K562 (cell line): ENCODE results near the gene TXNRD1. TPM values are rescaled to one million over a fixed set of nuclear protein-coding genes. Genes with fewer than 3 reads are reported as not detected.

Source experiments
- ARID2 ChIP-seq: fragments of 450-650 bp; IDR thresholded peaks from 2 replicates; pipeline ENCODE4 v1.6.1; 2017; ENCODE audit warnings: antibody characterized with exemption, mild to moderate bottlenecking
- BRCA1 ChIP-seq, 2 experiments: fragments of 450-650 bp in 1 of 2; sonication (generic) in 1 of 2; formaldehyde crosslinking in 1 of 2; IDR thresholded peaks; 2 replicates each; pipeline versions ENCODE4 v1.5.0 to v1.6.1; 2017 to 2020; ENCODE audit warnings: mild to moderate bottlenecking in 1 of 2, missing genetic modification reagents in 1 of 2
- CHD4 ChIP-seq: fragments of 200-600 bp; sonication (generic); IDR thresholded peaks from 3 replicates; pipeline ENCODE4 v1.6.1; 2012; ENCODE audit warnings: low read depth, mild to moderate bottlenecking, mixed read lengths, low read length, inconsistent platforms; ENCODE audit not compliant: insufficient read depth, insufficient replicate concordance, poor library complexity, severe bottlenecking
- KDM5B ChIP-seq: fragments of 200-600 bp; sonication (generic); IDR thresholded peaks from 2 replicates; pipeline ENCODE4 v1.6.1; 2012; ENCODE audit warnings: low read depth, mild to moderate bottlenecking, moderate library complexity, low read length, control low read depth, inconsistent platforms; ENCODE audit not compliant: insufficient replicate concordance
- MYBL2 ChIP-seq, 2 experiments: fragments of 450-650 bp in 1 of 2; sonication (generic) in 1 of 2; formaldehyde crosslinking in 1 of 2; IDR thresholded peaks; 2 replicates each; pipeline versions ENCODE4 v1.6.1 to v1.8.1; 2017 to 2022; ENCODE audit warnings: borderline replicate concordance in 1 of 2, inconsistent platforms in 1 of 2, low read depth in 1 of 2, mild to moderate bottlenecking in 1 of 2, missing genetic modification reagents in 1 of 2, moderate library complexity in 1 of 2
- NFRKB ChIP-seq: fragments of 450-650 bp; IDR thresholded peaks from 2 replicates; pipeline ENCODE4 v1.6.1; 2016; ENCODE audit warnings: low read depth
- NFYB ChIP-seq: IDR thresholded peaks from 2 replicates; pipeline ENCODE4 v1.6.1; 2011; ENCODE audit warnings: mild to moderate bottlenecking, moderate library complexity; ENCODE audit not compliant: insufficient read length; ENCODE audit errors: extremely low read depth
- PTRF ChIP-seq: fragments of 450-650 bp; IDR thresholded peaks from 2 replicates; pipeline ENCODE4 v1.6.1; 2016; ENCODE audit warnings: mild to moderate bottlenecking, missing genetic modification characterization, missing compliant biosample characterization
- SIN3A ChIP-seq, 2 experiments: fragments of 150-350 bp in 1 of 2; IDR thresholded peaks; 2 replicates each; pipeline ENCODE4 v1.6.1; 2011 to 2016; ENCODE audit warnings: borderline replicate concordance in 2 of 2, low read depth in 2 of 2, low read length in 2 of 2, mild to moderate bottlenecking in 2 of 2, moderate library complexity in 2 of 2; ENCODE audit not compliant: control insufficient read depth in 1 of 2
- TAF15 ChIP-seq: fragments of 200-400 bp; formaldehyde crosslinking; IDR thresholded peaks from 2 replicates; pipeline ENCODE4 v1.6.1; 2017; ENCODE audit warnings: mild to moderate bottlenecking, low read depth, low read length, moderate library complexity
- ZNF212 ChIP-seq: fragments of 450-650 bp; formaldehyde crosslinking; IDR thresholded peaks from 2 replicates; pipeline ENCODE4 v1.4.0; 2020; ENCODE audit warnings: mild to moderate bottlenecking
- polyA plus RNA-seq, 8 experiments: library from polyadenylated mRNA; depleted of rRNA in 4 of 8; stranded (reverse) in 5 of 8; unstranded in 3 of 8; fragments of >200 nt; fragmentation: Nextera tagmentation in 2 of 8; fragmentation: Illumina TruSeq in 1 of 8; extraction: Ambion mirVana in 2 of 8; extraction: Trizol in 1 of 8; gene quantifications; 2 replicates each; pipeline versions ENCODE4 v1.2.1 to v1.2.3, GENCODE V29; 2011 to 2014; ENCODE audit warnings: inconsistent platforms in 1 of 8, missing spikeins in 1 of 8
- total RNA-seq, 7 experiments: library from RNA; depleted of rRNA in 6 of 7; stranded (reverse); fragments of >200 nt in 6 of 7; fragmentation: Illumina TruSeq in 2 of 7; extraction: Trizol in 2 of 7; gene quantifications; 2 replicates each; pipeline versions ENCODE4 v1.2.1 to v1.2.3, GENCODE V29; 2011 to 2021; ENCODE audit warnings: low replicate concordance in 1 of 7
- TF ChIP-seq, protein P1 (sequence below): fragments of 450-650 bp; IDR thresholded peaks from 2 replicates; pipeline ENCODE4 v1.6.1; 2016; ENCODE audit warnings: low read depth
- TF ChIP-seq, protein P2 (sequence below): sonication (generic); formaldehyde crosslinking; IDR thresholded peaks from 2 replicates; pipeline ENCODE4 v1.8.0; 2022; ENCODE audit warnings: missing genetic modification reagents, mild to moderate bottlenecking, moderate library complexity, borderline replicate concordance
- TF ChIP-seq, protein P3 (sequence below): fragments of 250-450 bp; sonication (Bioruptor Pico); IDR thresholded peaks from 2 replicates; pipeline ENCODE4 v1.6.1; 2021; ENCODE audit warnings: mild to moderate bottlenecking
- TF ChIP-seq, protein P4 (sequence below): fragments of 250-450 bp; sonication (Bioruptor Pico); IDR thresholded peaks from 2 replicates; pipeline ENCODE4 v1.4.0; 2020

Gene TXNRD1
- total and polyA plus RNA-seq, 9 of the 15 experiments (the other 6 are each of a cell fraction or from before 2014, with no cell fraction given): 107 to 189 (median 146) TPM

DNA sequence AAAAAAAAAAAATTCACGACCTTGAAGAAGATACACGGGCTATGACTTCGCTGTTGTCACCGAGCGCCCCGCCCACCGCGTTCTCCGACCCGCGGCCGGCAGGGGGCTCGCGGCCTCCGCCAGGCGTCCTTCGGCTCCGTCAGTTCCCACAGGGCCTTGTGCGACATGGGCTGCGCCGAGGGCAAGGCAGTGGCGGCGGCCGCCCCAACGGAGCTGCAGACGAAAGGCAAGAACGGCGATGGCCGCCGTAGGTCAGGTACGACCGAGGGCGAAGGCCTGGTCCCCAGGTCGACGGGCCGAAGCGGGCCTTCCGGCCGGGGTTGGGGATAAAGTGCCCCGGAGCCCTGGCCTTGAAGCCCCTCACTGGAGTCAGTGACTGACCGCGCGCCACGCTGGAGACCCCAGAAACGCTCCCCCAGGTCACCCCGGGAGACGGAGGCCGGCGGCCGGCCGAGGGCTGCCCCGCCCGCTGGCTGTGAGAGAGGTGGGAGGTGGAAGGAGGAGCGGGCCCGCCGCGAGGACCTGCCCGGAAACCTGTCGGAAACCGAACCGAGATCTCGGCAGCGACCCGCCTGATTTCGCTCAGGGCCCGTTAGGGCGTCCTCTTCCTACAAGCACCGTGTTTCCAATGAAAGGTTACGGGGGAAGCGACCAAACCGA lies at the start of gene TXNRD1 (continued):
- TF ChIP-seq, protein P1, sequence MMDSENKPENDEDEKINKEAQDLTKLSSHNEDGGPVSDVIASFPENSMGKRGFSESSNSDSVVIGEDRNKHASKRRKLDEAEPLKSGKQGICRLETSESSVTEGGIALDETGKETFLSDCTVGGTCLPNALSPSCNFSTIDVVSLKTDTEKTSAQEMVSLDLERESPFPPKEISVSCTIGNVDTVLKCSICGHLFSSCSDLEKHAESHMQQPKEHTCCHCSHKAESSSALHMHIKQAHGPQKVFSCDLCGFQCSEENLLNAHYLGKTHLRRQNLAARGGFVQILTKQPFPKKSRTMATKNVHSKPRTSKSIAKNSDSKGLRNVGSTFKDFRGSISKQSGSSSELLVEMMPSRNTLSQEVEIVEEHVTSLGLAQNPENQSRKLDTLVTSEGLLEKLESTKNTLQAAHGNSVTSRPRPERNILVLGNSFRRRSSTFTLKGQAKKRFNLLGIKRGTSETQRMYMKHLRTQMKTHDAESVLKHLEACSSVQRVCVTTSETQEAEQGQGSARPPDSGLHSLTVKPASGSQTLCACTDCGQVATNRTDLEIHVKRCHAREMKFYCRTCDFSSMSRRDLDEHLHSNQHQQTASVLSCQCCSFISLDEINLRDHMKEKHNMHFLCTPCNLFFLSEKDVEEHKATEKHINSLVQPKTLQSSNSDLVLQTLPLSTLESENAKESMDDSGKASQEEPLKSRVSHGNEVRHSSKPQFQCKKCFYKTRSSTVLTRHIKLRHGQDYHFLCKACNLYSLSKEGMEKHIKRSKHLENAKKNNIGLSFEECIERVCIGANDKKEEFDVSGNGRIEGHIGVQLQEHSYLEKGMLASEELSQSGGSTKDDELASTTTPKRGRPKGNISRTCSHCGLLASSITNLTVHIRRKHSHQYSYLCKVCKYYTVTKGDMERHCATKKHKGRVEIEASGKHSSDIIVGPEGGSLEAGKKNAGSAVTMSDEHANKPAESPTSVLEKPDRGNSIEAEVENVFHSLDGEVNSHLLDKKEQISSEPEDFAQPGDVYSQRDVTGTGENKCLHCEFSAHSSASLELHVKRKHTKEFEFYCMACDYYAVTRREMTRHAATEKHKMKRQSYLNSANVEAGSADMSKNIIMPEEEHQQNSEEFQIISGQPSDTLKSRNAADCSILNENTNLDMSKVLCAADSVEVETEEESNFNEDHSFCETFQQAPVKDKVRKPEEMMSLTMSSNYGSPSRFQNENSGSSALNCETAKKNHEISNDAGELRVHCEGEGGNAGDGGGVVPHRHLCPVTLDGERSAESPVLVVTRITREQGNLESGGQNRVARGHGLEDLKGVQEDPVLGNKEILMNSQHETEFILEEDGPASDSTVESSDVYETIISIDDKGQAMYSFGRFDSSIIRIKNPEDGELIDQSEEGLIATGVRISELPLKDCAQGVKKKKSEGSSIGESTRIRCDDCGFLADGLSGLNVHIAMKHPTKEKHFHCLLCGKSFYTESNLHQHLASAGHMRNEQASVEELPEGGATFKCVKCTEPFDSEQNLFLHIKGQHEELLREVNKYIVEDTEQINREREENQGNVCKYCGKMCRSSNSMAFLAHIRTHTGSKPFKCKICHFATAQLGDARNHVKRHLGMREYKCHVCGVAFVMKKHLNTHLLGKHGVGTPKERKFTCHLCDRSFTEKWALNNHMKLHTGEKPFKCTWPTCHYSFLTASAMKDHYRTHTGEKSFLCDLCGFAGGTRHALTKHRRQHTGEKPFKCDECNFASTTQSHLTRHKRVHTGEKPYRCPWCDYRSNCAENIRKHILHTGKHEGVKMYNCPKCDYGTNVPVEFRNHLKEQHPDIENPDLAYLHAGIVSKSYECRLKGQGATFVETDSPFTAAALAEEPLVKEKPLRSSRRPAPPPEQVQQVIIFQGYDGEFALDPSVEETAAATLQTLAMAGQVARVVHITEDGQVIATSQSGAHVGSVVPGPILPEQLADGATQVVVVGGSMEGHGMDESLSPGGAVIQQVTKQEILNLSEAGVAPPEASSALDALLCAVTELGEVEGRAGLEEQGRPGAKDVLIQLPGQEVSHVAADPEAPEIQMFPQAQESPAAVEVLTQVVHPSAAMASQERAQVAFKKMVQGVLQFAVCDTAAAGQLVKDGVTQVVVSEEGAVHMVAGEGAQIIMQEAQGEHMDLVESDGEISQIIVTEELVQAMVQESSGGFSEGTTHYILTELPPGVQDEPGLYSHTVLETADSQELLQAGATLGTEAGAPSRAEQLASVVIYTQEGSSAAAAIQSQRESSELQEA: no peak
- TF ChIP-seq ZNF212 (CRISPR knock-in tag) (no peak), PTRF (tag) (no peak), BRCA1 (IDR thresholded peaks at IDR 0.05) (no peak), BRCA1 (CRISPR knock-in tag; IDR thresholded peaks at IDR 0.05) (no peak), MYBL2 (IDR thresholded peaks at IDR 0.05; ENCODE audit: low read depth) (no peak), MYBL2 (CRISPR knock-in tag; IDR thresholded peaks at IDR 0.05; ENCODE audit: borderline replicate concordance) (no peak), KDM5B (no peak), TAF15 (no peak), CHD4 (no peak), SIN3A (IDR thresholded peaks at IDR 0.05; ENCODE audit: borderline replicate concordance in 2 of 2, control insufficient read depth in 1 of 2, low read depth in 2 of 2, low read length in 2 of 2) (no peak), NFRKB (no peak), NFYB (no peak), ARID2 (peak; percentile 78)
- TF ChIP-seq, protein P2, sequence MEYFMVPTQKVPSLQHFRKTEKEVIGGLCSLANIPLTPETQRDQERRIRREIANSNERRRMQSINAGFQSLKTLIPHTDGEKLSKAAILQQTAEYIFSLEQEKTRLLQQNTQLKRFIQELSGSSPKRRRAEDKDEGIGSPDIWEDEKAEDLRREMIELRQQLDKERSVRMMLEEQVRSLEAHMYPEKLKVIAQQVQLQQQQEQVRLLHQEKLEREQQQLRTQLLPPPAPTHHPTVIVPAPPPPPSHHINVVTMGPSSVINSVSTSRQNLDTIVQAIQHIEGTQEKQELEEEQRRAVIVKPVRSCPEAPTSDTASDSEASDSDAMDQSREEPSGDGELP: peak; percentile 75; the same call in 1 of the 2 replicates
- TF ChIP-seq, protein P3, sequence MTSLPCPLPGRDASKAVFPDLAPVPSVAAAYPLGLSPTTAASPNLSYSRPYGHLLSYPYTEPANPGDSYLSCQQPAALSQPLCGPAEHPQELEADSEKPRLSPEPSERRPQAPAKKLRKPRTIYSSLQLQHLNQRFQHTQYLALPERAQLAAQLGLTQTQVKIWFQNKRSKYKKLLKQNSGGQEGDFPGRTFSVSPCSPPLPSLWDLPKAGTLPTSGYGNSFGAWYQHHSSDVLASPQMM: no peak
- TF ChIP-seq, protein P4, sequence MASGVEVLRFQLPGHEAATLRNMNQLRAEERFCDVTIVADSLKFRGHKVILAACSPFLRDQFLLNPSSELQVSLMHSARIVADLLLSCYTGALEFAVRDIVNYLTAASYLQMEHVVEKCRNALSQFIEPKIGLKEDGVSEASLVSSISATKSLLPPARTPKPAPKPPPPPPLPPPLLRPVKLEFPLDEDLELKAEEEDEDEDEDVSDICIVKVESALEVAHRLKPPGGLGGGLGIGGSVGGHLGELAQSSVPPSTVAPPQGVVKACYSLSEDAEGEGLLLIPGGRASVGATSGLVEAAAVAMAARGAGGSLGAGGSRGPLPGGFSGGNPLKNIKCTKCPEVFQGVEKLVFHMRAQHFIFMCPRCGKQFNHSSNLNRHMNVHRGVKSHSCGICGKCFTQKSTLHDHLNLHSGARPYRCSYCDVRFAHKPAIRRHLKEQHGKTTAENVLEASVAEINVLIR (CRISPR knock-in tag): no peak
